Vagina (tissue), 2 donors: Measurements from ENCODE around the gene SCMH1.

Experiments used
- CTCF ChIP-seq, 3 experiments: fragments of 450-650 bp in 2 of 3; fragments of 200-600 bp in 1 of 3; sonication (generic) in 1 of 3; IDR thresholded peaks; one replicate each; pipeline ENCODE4 v1.5.1; 2017 to 2019; ENCODE audit warnings: antibody characterized with exemption in 3 of 3, mild to moderate bottlenecking in 2 of 3, moderate library complexity in 2 of 3
- POLR2A ChIP-seq, 2 donors: fragments of 450-650 bp; IDR thresholded peaks; one replicate each; pipeline ENCODE4 v1.6.1; 2017; ENCODE audit warnings: antibody characterized with exemption in 2 of 2, mild to moderate bottlenecking in 2 of 2, moderate library complexity in 2 of 2

GRCh38 chr1:41241354-41241748, 755 bp downstream of the SCMH1 start:
- TF ChIP-seq CTCF (IDR thresholded peaks at IDR 0.05) (no peak), POLR2A (IDR thresholded peaks at IDR 0.05) (no peak)
